ENCODE results near the gene CDKN2B-AS1.

Gene CDKN2B-AS1

GRCh38 chr9:22159586-22159985, 165.0 kb downstream of the CDKN2B-AS1 start:
- DNase-seq, result no peak

GRCh38 chr9:22160221-22160620, 165.6 kb downstream of the CDKN2B-AS1 start:
- DNase-seq, result no peak

- DNase-seq, result no peak
Measured at GRCh38 chr9:22165144-22165543, 170.6 kb downstream of the CDKN2B-AS1 start.

- DNase-seq, result no peak
Measured at GRCh38 chr9:22169243-22169642, 174.7 kb downstream of the CDKN2B-AS1 start.

- no peak for DNase-seq
Measured at GRCh38 chr9:22169727-22170503, 175.3 kb downstream of the CDKN2B-AS1 start.
